Colon (tissue), 2 donors: ENCODE measurements around the gene B3GNT9.
"Not testable (repeated sequence)": the region's sequence is repeated elsewhere in the genome, so short reads cannot be mapped to it uniquely, and the experiment has no call there.

Experiments used
- FAIRE-seq: peaks from 2 replicates; lab custom pipeline; 2012; peaks lifted over from hg19 to GRCh38; lab: Jason Lieb, UNC
- donor health status: control.
- donor health status: control.

B3GNT9 gene

DNA sequence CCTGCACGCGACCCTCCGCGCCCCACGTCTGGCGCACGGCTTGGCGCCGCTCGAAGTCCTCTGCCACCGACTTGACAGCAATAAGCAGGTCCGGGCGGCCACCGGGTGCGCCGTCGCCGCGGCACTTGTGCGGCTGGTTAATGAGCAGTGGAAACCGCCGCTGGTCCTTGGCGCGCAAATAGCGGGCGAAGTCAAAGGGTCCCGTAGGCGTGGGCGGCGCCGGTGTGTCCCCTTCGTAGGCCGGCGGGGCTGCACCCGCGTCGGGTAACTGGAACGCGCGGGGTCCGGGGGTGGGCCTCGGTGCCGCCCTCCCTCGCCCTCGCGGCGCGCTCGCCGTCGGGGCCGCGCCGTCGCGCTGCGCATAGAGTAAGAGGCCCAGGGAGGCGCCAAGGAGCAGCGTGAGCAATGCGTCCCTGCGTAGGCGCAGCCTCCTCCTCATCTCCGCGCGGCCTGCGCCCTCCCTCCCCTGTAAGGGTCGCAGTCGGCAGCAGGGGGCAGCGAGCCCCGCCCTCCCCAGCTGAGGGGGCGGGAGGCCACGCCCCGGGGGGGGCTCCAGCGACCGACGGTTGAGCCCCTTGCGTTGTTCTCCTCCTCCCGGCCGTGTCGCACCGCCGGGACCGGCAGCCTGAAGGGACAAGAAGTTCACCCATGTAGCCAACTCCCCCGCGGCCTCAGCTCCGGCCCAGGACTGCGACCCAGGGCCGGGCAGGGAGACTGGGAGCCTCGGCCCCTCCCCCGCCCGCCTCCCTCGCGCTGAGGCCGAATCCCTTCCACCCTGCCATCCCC is 558 bp downstream of the B3GNT9 start:
- FAIRE-seq, result no peak

GRCh38 chr16:67149276-67150046 is 1.3 kb downstream of the B3GNT9 start:
- FAIRE-seq, result no peak

GRCh38 chr16:67148656-67149275 is 2.0 kb downstream of the B3GNT9 start:
- FAIRE-seq, result no peak

DNA sequence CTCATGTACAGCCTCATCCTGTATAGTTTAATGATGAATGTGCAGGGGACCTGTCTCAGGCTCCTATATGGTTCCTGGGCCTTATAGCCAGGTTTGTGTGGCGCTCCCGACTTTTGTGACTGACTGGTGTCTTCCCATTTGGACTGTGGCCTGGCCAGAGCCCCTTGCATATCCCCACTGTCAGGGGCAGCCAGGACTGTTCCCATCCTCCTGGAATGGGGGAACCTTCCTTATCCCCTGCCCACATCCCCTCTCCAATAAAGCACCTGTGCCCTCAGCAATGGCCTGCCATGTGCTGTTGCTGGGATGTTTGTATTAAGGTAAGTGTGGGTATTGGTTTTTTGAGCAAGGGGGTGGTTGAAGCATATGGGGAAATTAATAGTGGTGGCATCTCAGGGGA is 2.6 kb downstream of the B3GNT9 start:
- no peak for FAIRE-seq

DNA sequence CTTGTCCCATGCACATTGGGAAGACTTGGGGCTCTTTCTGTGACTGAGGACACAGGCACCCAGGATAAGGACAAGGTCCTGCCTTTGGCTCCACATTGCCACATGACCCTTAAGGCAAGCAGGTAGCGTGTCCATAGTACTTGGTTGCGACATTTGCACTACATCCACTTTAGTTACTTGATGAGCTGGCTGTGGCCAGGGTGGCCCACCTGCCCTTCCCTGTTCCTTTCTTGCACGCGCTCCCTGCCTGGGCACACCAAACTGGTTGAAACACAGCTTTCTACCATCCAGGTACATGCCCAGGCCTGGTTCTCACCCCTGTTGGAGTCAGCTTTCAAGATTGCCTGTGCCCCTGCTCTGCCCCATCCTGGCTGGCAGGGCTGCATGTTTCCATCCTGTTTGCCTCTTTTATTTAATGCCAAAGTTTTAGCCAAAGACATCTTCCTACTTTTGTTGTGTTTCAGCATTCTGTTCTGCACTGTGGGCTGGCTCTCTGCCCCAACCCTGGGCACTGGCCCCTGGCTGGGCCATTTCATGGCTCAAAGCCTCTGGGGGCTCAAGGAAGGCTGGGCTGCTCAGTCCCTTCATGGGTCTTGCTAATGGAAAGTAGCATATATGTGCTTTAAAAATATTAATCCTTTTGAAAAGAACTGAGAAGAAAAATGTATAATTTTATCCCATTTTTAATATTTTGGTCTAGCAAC is 3.2 kb downstream of the B3GNT9 start:
- FAIRE-seq, result no peak

GRCh38 chr16:67146523-67147357 is 4.1 kb downstream of the B3GNT9 start:
- FAIRE-seq, result no peak

DNA sequence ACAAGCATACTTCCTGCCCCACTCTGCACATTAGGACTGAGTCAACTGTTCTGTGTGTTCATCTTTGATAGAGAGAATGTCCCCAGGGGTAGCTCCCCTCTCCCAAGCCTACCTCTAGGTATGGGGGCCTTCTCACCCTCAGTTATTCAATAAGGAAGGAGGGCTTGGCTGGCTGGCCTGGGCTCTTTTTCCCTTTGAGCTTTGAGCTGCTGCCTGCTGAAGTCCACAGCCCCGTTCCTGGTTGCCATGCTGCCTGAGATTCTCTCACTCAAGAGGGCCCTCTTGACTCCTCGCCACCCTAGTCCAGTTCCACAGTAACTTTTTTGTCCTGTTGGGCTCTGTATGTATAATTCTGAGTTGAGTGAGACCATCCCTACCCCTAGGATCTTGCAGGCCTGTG is 5.1 kb downstream of the B3GNT9 start:
- FAIRE-seq, result no peak

- no peak for FAIRE-seq
Observed at GRCh38 chr16:67144943-67145342, 5.9 kb downstream of the B3GNT9 start.

- no peak for FAIRE-seq
Observed at GRCh38 chr16:67142342-67142741, 8.5 kb downstream of the B3GNT9 start.

DNA sequence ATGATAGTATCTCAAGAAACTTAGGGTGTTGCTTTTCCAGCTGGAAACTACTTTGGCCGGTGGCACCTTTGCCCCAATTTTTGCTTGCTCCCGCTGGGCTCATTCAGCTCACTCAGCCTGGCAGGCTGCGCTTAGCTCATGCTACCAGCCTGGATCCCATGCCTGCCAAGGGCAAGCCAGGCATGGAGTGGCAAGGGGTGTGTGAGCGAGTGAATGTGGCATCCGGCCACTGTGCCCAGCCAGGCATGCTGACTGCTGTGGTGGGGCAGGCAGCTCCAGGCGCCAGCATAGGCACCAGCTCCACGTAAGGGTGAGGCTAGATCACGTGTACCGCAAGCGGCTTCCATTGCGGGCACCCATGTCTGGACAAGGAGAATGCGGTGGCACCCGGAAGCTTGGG is 9.4 kb downstream of the B3GNT9 start:
- FAIRE-seq, result no peak

- FAIRE-seq, result no peak
Observed at GRCh38 chr16:67137605-67138004, 13.2 kb downstream of the B3GNT9 start.

DNA sequence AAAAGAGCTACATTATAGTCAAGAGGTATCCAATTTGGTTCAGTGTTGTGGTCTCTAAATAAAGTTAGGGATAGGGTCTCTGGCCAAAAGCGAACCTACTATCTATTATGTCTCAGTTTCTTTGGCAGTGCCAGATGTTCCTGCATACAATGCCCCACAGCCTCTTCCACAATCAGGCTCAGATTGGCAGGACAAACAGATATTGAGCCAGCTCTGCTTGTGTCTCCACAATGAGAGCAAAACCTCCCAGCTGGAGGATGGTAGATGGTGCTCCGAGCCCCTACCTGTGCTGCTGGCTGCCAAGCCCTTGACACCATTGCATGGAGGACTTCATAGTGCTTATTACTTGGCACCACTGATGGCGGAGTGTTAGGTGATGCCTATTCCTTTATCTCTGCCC is 21.4 kb downstream of the B3GNT9 start:
- no peak for FAIRE-seq

GRCh38 chr16:67128887-67129286 is 21.9 kb downstream of the B3GNT9 start:
- no peak for FAIRE-seq

DNA sequence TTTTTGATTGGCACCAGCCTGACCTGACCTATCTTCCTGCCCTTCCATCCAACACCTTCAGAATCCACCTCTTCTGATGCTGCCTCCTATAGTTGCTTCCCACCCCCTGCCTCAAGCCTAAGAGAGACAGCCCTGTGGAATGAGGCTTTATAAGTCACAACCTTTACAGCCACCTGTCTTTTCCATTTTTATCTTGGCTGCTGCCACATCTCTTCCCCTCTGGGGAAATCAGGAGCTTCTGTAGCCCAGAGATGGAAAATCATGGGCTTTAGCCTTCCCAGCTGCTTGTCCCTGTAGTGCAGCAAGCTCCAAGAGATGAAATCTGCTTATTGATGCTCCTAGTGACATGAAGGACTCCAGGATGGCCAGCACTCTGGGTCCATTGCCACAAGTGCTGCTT is 22.4 kb downstream of the B3GNT9 start:
- no peak for FAIRE-seq

DNA sequence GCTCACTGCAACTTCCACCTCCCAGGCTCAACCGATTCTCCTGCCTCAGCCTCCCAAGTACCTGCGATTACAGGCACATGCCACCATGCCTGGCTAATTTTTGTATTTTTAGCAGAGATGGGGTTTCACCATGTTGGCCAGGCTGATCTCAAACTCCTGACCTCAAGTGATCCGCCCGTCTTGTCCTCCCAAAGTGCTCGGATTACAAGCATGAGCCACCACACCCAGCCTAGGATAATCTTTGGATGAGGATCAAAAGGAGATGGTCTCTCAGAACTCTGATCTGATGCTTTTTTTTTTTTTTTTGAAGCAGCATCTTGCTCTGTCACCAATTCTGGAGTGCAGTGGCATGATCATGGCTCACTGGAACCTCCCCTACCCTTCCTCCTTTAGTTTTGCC is 28.0 kb downstream of the B3GNT9 start:
- FAIRE-seq, result not testable (repeated sequence)

DNA sequence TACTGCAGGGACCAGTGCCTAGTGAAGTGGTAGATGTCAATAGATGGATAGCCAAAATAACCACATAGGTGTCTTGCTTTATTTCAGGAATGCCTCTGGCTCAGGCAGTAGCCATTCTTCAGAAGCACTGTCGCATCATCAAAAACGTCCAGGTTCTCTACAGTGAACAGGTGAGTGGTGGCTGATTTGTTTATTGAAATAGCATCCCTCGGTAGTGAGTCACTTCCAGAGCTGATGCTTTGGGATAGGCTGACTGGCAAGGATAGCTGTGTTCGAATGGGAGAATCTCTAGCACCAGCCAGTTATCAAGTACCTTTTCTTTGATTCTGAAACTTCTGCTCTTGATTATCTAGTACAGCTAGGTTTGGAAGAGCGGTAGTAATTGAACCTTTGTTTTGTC is 30.8 kb downstream of the B3GNT9 start:
- no peak for FAIRE-seq

DNA sequence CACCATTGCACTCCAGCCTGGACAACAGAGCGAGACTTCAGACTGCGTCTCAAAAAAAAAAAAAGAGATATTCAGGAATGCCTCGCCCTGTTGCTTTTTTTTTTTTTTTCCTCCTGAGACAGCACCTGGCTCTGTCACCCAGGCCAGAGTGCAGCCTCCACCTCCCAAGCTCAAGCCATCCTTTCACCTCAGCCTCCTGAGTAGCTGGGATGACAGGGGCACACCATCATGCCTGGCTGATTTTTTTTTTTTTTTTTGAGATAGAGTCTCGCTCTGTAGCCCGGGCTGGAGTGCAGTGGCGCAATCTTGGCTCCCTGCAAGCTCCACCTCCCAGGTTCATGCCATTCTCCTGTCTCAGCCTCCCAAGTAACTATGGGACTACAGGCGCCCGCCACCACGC is 33.1 kb downstream of the B3GNT9 start:
- no peak for FAIRE-seq

GRCh38 chr16:67116388-67117311 is 34.1 kb downstream of the B3GNT9 start:
- no peak for FAIRE-seq

DNA sequence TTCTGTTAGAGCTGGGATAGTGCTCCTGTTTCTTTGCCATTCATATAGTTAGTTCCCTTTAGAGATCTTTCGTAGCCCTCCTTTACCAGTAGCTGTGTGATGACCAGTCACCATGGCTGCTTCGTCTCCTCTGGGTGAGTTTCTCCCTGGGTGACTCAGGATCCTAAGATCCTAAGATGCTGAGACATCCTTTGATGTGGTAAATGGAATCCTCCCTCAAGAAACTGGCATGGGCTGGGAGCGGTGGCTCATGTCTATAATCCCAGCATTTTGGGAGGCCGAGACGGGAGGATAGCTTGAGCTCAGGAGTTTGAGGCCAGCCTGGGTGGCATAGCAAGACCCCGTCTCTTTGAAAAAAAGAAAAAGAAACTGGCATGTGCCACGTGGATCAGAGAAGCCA is 35.2 kb downstream of the B3GNT9 start:
- no peak for FAIRE-seq

DNA sequence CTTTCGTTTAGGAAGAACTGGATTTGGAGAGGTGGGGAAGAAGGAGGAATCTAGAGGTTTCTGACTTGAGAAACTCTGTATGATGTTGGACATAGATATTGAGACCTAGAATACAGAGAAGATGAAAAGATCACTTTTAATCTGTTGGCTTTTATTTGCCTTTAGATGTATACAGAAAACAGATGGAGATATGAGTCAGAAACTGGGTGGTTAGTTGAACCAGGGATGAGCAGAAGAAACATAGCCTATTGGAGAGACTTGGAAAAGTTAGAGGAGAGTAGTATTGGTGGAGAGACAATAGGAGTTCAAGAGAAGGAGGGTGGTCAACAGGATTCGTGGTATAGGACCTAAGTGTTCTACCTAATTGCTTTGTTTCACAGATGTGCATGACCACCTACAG is 36.0 kb downstream of the B3GNT9 start:
- FAIRE-seq, result no peak
